ENCODE measurements around the gene LPCAT1.

The LPCAT1 gene

DNA sequence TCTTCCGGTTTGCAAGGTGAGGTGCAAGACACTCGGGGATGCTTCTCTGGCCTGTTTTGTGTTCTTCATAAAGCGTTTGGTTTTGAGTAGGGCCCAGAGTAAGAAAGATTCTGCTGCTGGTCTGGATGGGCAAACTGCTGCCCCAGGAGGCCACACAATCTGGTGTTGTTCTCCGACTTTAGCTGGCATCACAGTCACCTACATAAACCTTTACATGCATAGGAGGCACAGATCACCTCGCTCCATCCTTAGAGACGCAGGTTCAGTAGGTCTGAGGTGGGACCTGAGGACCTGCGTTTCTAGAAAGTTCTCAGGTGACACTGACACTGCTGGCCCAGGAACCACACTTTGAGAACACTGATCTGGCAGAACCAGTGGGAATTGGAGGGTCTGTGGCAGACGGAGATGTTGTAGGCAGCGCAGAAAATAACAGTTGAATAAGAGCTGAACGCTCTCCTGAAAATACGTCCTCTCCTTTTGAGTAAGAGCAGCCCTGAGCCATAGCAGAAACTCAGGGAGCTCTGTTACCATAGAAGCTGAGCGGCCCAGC, 74.6 kb downstream of the LPCAT1 start:
- TF ChIP-seq, protein P1, sequence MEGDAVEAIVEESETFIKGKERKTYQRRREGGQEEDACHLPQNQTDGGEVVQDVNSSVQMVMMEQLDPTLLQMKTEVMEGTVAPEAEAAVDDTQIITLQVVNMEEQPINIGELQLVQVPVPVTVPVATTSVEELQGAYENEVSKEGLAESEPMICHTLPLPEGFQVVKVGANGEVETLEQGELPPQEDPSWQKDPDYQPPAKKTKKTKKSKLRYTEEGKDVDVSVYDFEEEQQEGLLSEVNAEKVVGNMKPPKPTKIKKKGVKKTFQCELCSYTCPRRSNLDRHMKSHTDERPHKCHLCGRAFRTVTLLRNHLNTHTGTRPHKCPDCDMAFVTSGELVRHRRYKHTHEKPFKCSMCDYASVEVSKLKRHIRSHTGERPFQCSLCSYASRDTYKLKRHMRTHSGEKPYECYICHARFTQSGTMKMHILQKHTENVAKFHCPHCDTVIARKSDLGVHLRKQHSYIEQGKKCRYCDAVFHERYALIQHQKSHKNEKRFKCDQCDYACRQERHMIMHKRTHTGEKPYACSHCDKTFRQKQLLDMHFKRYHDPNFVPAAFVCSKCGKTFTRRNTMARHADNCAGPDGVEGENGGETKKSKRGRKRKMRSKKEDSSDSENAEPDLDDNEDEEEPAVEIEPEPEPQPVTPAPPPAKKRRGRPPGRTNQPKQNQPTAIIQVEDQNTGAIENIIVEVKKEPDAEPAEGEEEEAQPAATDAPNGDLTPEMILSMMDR (conservative IDR thresholded peaks at IDR 0.05; ENCODE audit: low read length) = no peak
- H3K4me3 ChIP-seq (ENCODE audit: low read length) = no peak overlapping the region
- no peak for DNase-seq (ENCODE audit: low read depth)

DNA sequence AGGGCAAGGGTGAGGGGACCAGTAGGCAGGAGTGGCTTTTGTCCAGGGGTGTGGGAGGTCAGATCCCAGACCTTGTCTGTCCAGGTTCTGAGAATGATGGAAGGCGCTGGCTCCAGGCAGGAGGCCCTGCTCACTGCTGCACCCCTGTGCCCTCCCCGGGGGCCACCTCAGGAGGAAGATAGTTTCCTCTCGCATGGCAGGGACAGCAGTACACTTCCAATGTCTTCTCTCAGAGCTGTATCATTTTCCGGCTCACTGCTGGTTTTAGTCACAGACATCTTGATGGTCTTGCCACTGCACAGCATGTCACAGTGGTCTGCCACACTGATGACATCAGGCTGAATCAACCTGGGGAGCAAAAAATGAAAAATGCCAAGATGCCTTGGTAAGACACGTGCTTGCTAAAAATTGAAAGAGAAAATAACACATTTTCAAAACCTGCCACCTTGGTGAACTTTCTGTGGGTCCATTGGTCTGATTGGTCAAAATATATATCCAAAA, 75.2 kb downstream of the LPCAT1 start:
- TF ChIP-seq, protein P1 (conservative IDR thresholded peaks at IDR 0.05; ENCODE audit: low read length) = no peak
- DNase-seq (ENCODE audit: low read depth) = no peak
- H3K4me3 ChIP-seq (ENCODE audit: low read length) = no peak overlapping the region

DNA sequence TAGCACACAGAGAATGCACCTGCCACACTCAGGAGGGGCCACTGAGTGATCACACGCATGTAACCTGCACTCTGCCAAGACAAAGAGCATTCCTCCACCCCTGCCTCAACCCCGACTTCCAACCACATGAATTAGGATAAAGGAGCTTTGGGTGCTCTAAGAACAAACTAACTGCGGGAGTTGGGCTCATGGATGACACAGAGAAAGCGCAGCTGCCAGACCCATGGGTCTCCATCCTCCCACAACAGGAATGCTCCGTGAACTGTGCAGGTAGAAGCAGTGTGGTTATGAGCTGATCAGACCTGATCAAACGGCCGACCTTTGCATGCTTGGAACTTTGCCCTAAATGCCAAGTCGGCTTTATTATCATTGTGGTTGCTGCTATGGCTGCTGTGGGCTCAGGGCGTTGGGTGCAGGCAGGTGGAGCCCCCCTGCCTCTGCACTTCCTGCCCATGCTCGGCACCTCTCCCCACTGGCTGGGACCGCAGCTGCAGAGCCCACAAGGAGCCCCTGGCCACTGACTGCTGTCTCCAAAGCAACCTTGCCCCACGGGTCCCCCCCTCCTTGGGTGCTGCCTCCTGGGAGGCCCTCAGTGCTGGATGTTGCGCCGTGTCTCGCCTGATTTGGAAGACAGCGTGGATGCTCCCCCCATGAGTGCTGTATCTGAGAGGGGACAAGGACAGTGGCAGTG, 75.9 kb downstream of the LPCAT1 start:
- TF ChIP-seq, protein P1 (conservative IDR thresholded peaks at IDR 0.05; ENCODE audit: low read length) = no peak
- no peak for DNase-seq (ENCODE audit: low read depth)
- H3K4me3 ChIP-seq (ENCODE audit: low read length) = no peak overlapping the region

DNA sequence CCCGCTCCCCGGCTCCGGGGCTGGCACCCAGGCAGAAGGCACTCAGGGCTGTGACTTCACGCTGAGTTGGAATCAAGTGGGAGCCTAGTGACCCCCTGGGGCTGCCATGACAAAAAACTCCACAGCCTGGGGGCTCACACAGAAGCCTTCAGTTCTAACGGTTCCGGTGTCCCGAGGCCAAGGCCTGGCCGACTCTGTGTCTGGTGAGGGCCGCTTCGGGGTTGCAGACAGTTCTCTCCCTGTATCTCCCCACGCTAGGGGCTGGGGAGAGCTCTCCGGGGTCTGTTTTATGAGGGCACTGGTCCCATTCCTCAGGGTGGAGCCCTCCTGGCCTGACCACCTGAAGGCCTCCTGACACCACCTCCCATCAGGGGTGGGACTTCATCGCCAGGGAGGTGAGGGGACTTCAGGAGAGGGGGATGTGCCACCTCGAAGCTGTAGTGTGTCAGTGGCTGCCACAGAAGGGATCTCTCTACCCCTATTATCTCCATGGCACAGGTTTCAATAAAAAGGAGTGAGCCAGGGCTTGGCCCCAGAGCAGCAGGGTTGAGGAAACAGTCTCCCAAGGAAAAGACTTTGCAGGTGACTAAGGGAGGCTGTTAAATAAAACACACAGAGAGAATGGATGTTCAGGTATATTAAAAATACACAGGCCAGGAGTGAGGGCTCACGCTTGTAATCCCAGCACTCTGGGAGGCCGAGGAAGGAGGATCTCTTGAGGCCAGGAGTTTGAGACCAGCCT, 77.0 kb downstream of the LPCAT1 start:
- no peak for DNase-seq (ENCODE audit: low read depth)
- TF ChIP-seq, protein P1 (conservative IDR thresholded peaks at IDR 0.05; ENCODE audit: low read length) = no peak
- no peak overlapping the region for H3K4me3 ChIP-seq (ENCODE audit: low read length)

DNA sequence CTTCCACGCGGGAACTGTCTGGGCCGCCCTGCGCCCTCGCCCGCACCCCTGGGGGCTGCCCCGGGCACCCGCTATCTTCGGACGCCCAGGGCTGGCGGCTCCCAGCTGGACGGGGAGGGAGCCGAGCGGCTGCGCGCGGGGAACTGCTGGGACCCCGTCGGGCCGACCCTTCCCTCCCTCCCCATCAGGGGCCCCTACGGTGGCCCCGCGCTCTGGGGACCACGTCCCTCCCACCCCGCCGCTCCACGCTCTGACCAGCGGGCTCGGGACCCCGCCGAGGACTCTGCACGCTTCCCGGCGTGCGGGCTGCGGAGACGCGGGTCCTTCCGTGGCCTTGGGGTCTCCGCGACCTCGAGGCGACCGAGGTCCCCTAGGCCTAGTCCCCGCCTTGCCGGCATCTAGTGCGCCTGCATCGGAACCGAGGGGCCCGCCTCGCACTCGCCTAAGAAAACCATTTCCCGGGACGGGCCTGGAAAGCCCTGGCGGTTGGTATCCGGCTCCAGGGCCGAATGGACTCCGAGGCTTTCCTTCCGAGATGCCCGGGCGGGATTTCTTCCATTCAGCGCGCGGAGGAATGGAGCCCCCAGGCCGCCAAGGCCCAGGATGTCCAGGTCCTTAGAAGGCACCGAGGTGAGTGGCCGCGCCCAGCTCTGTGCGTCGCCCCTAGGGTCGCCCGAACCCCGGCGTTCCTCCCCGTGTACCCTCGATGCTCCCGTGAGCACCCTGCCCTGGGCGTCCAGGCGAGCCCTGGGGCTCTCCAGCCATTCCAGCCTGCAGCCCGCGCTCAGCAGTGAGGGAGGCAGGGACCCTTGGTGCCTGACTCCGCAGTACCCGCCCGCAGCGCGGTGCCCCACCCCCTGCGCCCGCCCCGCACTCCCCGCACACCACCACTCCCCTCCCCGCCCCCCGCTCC, 77.8 kb downstream of the LPCAT1 start:
- TF ChIP-seq, protein P1 (conservative IDR thresholded peaks at IDR 0.05; ENCODE audit: low read length) = no peak
- DNase-seq (ENCODE audit: low read depth) = no peak
- H3K4me3 ChIP-seq (ENCODE audit: low read length) = no peak overlapping the region

DNA sequence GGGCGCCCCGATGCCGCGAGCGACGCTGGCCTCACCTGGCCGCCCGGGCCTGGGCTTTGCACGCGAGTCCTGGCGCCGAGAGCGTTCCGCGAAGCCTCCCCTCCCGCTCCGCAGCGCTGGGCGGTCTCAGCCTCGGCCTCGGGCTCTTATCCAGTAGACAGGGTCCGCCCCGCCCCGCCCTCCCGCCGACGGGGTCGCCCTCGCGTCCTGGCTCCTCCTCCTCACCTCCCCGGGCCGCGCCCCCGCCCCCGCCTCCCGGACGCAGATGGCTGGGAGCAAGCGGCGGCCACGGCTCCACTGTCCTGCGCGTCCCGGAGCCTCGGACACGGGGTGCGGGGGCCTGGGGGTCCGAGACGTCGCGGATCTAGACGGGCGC, 78.5 kb downstream of the LPCAT1 start, which contains the start of gene SLC6A3:
SLC6A3 (minus strand) TSS at position 128 of the 376 bp plus-strand sequence. CDS start 2,243 bp downstream, outside the sequence.
- no peak for DNase-seq (ENCODE audit: low read depth)
- TF ChIP-seq, protein P1 (conservative IDR thresholded peaks at IDR 0.05; ENCODE audit: low read length) = no peak
- H3K4me3 ChIP-seq (ENCODE audit: low read length) = no peak within 1 kb of the TSS
